AML-193 (cell line): ENCODE measurements around the gene CACNA2D3.

Experiments used
- DNase-seq, 2 experiments: peaks; one replicate each; lab custom pipeline; 2025; lab: John Stamatoyannopoulos, UW

Gene CACNA2D3

GRCh38 chr3:54274607-54275006 is 152.3 kb downstream of the CACNA2D3 start:
- no peak for DNase-seq

GRCh38 chr3:54279005-54279583 is 156.7 kb downstream of the CACNA2D3 start:
- no peak for DNase-seq

GRCh38 chr3:54283470-54283869 is 161.1 kb downstream of the CACNA2D3 start:
- DNase-seq = no peak

- DNase-seq = no peak
Measured at GRCh38 chr3:54294214-54294613, 171.9 kb downstream of the CACNA2D3 start.

- no peak for DNase-seq
Measured at GRCh38 chr3:54296531-54296930, 174.2 kb downstream of the CACNA2D3 start.

- no peak for DNase-seq
Measured at GRCh38 chr3:54299169-54299935, 177.0 kb downstream of the CACNA2D3 start.

- DNase-seq = no peak
Measured at GRCh38 chr3:54303517-54304375, 181.4 kb downstream of the CACNA2D3 start.

GRCh38 chr3:54304877-54305276 is 182.5 kb downstream of the CACNA2D3 start:
- DNase-seq = no peak

- DNase-seq = no peak
Measured at GRCh38 chr3:54305409-54306099, 183.2 kb downstream of the CACNA2D3 start.

GRCh38 chr3:54307566-54308180 is 185.3 kb downstream of the CACNA2D3 start:
- no peak for DNase-seq

- no peak for DNase-seq
Measured at GRCh38 chr3:54309601-54310000, 187.2 kb downstream of the CACNA2D3 start.

- DNase-seq = no peak
Measured at GRCh38 chr3:54311211-54311747, 188.9 kb downstream of the CACNA2D3 start.

GRCh38 chr3:54312156-54312899 is 190.0 kb downstream of the CACNA2D3 start:
- DNase-seq = no peak

- DNase-seq = no peak
Measured at GRCh38 chr3:54313418-54313817, 191.1 kb downstream of the CACNA2D3 start.

GRCh38 chr3:54321520-54321919 is 199.2 kb downstream of the CACNA2D3 start:
- no peak for DNase-seq

GRCh38 chr3:54322354-54322753 is 200.0 kb downstream of the CACNA2D3 start:
- DNase-seq = no peak

GRCh38 chr3:54324103-54324502 is 201.8 kb downstream of the CACNA2D3 start:
- DNase-seq = no peak

GRCh38 chr3:54326951-54327350 is 204.6 kb downstream of the CACNA2D3 start:
- DNase-seq = no peak

- DNase-seq = no peak
Measured at GRCh38 chr3:54331341-54331740, 209.0 kb downstream of the CACNA2D3 start.

GRCh38 chr3:54337846-54338245 is 215.5 kb downstream of the CACNA2D3 start:
- no peak for DNase-seq

- DNase-seq = no peak
Measured at GRCh38 chr3:54339608-54340007, 217.3 kb downstream of the CACNA2D3 start.
